Thyroid gland (tissue), 4 donors: Measurements from ENCODE around the gene EVC.

Source experiments
- CTCF ChIP-seq, 6 experiments: fragments of 200-600 bp in 3 of 6; fragments of 450-650 bp in 3 of 6; sonication (generic) in 3 of 6; IDR thresholded peaks; one replicate each; pipeline ENCODE4 v1.5.1; 2016 to 2019; ENCODE audit warnings: antibody characterized with exemption in 6 of 6, mild to moderate bottlenecking in 2 of 6, inconsistent platforms in 1 of 6, moderate library complexity in 1 of 6
- POLR2A ChIP-seq, 2 donors: fragments of 450-650 bp; IDR thresholded peaks; one replicate each; pipeline ENCODE4 v1.6.1; 2017; ENCODE audit warnings: antibody characterized with exemption in 2 of 2, mild to moderate bottlenecking in 2 of 2, moderate library complexity in 1 of 2

- TF ChIP-seq POLR2A (IDR thresholded peaks at IDR 0.05) (no peak), CTCF (IDR thresholded peaks at IDR 0.05) (no peak)
Observed at GRCh38 chr4:5700459-5700858, 10.5 kb upstream of the EVC start.
